ENCODE results near the gene PTGES3.

- peak; percentile 54 to 63 (median 60) for TF ChIP-seq CTCF (IDR thresholded peaks at IDR 0.05)
- TF ChIP-seq POLR2A (IDR thresholded peaks at IDR 0.05): peak; percentile 14 to 98
These were observed 51.2 kb downstream of the PTGES3 start for GRCh38 chr12:56636675-56637540.

Data from uterus (tissue), 2 donors.